Caco-2 (cell line): ENCODE measurements around the gene CABP7. TPM values are rescaled to one million over a fixed set of nuclear protein-coding genes. Genes with fewer than 3 reads are reported as not detected.
"Not testable (repeated sequence)": the region's sequence is repeated elsewhere in the genome, so short reads cannot be mapped to it uniquely, and the experiment has no call there.

Experiments
- BruUV-seq: library from RNA; stranded (reverse); fragments of 400-500 nt; replicated peaks from 2 replicates; lab custom pipeline; 2021; lab: Mats Ljungman, UMichigan
- CTCF ChIA-PET: fragments of 300-600 bp; sonication (Branson Sonifier 250); formaldehyde crosslinking; loops from one replicate; lab custom pipeline; 2022; ENCODE audit warnings: antibody characterized with exemption; lab: Charles Lee
- POLR2A ChIA-PET: fragments of 300-600 bp; sonication (Branson Sonifier 250); formaldehyde crosslinking; loops from one replicate; lab custom pipeline; 2022; ENCODE audit warnings: antibody characterized with exemption; lab: Charles Lee
- DNase-seq, 2 experiments: peaks; one replicate each; pipeline versions ENCODE4 v3.0.0 to v3.0.0-alpha.2; 2020 to 2022
- H3K27me3 ChIP-seq: replicated peaks from 2 replicates; pipeline ENCODE4 v1.6.0; 2011; ENCODE audit warnings: low read length; ENCODE audit not compliant: control insufficient read depth, insufficient read depth
- H3K36me3 ChIP-seq: 2 replicates; pipeline ENCODE4 v1.5.1; 2011; ENCODE audit warnings: low read length; ENCODE audit not compliant: control insufficient read depth, insufficient read depth
- H3K4me1 ChIP-seq: fragments of 250-450 bp; sonication (Bioruptor Pico); 2 replicates; pipeline ENCODE4 v1.5.1; 2020; ENCODE audit warnings: mild to moderate bottlenecking
- H3K4me3 ChIP-seq: 2 replicates; pipeline ENCODE4 v1.5.1; 2011; ENCODE audit warnings: low read depth, mild to moderate bottlenecking, control low read depth, low read length
- H3K9me3 ChIP-seq: fragments of 250-450 bp; sonication (Bioruptor Pico); 2 replicates; pipeline ENCODE4 v1.5.1; 2020; ENCODE audit warnings: mild to moderate bottlenecking, moderate library complexity
- H3K27ac Mint-ChIP-seq: one replicate; pipeline ENCODE4 v1.8.0; 2022; ENCODE audit warnings: mixed read lengths; ENCODE audit not compliant: unreplicated experiment
- H3K27me3 Mint-ChIP-seq: one replicate; pipeline ENCODE4 v1.8.0; 2022; ENCODE audit warnings: mixed read lengths; ENCODE audit not compliant: insufficient read depth, unreplicated experiment
- H3K36me3 Mint-ChIP-seq: one replicate; pipeline ENCODE4 v1.8.0; 2022; ENCODE audit warnings: mild to moderate bottlenecking, mixed read lengths; ENCODE audit not compliant: insufficient read depth, unreplicated experiment
- H3K4me1 Mint-ChIP-seq: one replicate; pipeline ENCODE4 v1.8.0; 2022; ENCODE audit warnings: low read depth, mixed read lengths; ENCODE audit not compliant: unreplicated experiment
- H3K4me3 Mint-ChIP-seq: one replicate; pipeline ENCODE4 v1.8.0; 2022; ENCODE audit warnings: mild to moderate bottlenecking, moderate library complexity, mixed read lengths; ENCODE audit not compliant: unreplicated experiment
- H3K9me3 Mint-ChIP-seq: one replicate; pipeline ENCODE4 v1.8.0; 2022; ENCODE audit warnings: mixed read lengths; ENCODE audit not compliant: unreplicated experiment
- intact Hi-C: fragments of 100-400 bp; cut with micrococcal nuclease; formaldehyde crosslinking; loops from one replicate; pipeline ENCODE4 v1.10.0; 2022; ENCODE audit not compliant: unreplicated experiment
- total RNA-seq: library from RNA; stranded (reverse); gene quantifications from 2 replicates; pipeline ENCODE4 v1.2.3, GENCODE V29; 2022
- TF ChIP-seq, protein P1 (sequence below), 2 experiments: fragments of 200-600 bp in 1 of 2; IDR thresholded peaks; 1 replicate in 1 of 2; 2 replicates in 1 of 2; pipeline versions ENCODE4 v1.5.1 to v1.8.0; 2011 to 2022; ENCODE audit warnings: antibody characterized with exemption in 1 of 2, control low read depth in 1 of 2, inconsistent platforms in 1 of 2, low read depth in 1 of 2, low read length in 1 of 2, mild to moderate bottlenecking in 1 of 2, moderate library complexity in 1 of 2; ENCODE audit not compliant: insufficient read depth in 1 of 2, severe bottlenecking in 1 of 2, unreplicated experiment in 1 of 2

The CABP7 gene
- total RNA-seq, 1 experiment from 2014 or later: not detected

GRCh38 chr22:29750559-29751538 is 31.0 kb downstream of the CABP7 start:
- ChIA-PET POLR2A (no interaction called here), CTCF (interaction anchor here (0.6 kb wide), 1 partner anchor 11 kb away, joined by 3 read pairs; no protein-coding TSS in a partner anchor)
- no peak for DNase-seq
- Mint-ChIP-seq H3K9me3 (no peaks in the 10 kb centered on the region), H3K36me3 (no peaks in the 10 kb centered on the region), H3K27me3 (no peaks in the 10 kb centered on the region), H3K4me3 (no peak overlapping the region), H3K4me1 (peaks cover 13% of the 10 kb centered on the region), H3K27ac (no peak overlapping the region)
- no TSS peak for BruUV-seq
- H3K9me3 ChIP-seq: no peaks in the 10 kb centered on the region
- H3K36me3 ChIP-seq: no peaks in the 10 kb centered on the region
- no peaks in the 10 kb centered on the region for H3K27me3 ChIP-seq
- TF ChIP-seq, protein P1, sequence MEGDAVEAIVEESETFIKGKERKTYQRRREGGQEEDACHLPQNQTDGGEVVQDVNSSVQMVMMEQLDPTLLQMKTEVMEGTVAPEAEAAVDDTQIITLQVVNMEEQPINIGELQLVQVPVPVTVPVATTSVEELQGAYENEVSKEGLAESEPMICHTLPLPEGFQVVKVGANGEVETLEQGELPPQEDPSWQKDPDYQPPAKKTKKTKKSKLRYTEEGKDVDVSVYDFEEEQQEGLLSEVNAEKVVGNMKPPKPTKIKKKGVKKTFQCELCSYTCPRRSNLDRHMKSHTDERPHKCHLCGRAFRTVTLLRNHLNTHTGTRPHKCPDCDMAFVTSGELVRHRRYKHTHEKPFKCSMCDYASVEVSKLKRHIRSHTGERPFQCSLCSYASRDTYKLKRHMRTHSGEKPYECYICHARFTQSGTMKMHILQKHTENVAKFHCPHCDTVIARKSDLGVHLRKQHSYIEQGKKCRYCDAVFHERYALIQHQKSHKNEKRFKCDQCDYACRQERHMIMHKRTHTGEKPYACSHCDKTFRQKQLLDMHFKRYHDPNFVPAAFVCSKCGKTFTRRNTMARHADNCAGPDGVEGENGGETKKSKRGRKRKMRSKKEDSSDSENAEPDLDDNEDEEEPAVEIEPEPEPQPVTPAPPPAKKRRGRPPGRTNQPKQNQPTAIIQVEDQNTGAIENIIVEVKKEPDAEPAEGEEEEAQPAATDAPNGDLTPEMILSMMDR (IDR thresholded peaks at IDR 0.05; ENCODE audit: insufficient read depth in 1 of 2, low read depth in 1 of 2, low read length in 1 of 2, severe bottlenecking in 1 of 2, unreplicated experiment in 1 of 2): no peak
- H3K4me1 ChIP-seq: peaks cover 16% of the 10 kb centered on the region; the same call in 1 of the 2 replicates
- no peak overlapping the region for H3K4me3 ChIP-seq
- intact Hi-C loops: no loop called here

- no TSS peak for BruUV-seq
- Histone ChIP-seq H3K4me1 (peaks cover 16% of the 10 kb centered on the region; the same call in 1 of the 2 replicates), H3K4me3 (no peak overlapping the region), H3K9me3 (no peaks in the 10 kb centered on the region), H3K27me3 (no peaks in the 10 kb centered on the region), H3K36me3 (no peaks in the 10 kb centered on the region)
- intact Hi-C loops: no loop called here
- TF ChIP-seq, protein P1 (IDR thresholded peaks at IDR 0.05; ENCODE audit: insufficient read depth in 1 of 2, low read depth in 1 of 2, low read length in 1 of 2, severe bottlenecking in 1 of 2, unreplicated experiment in 1 of 2): no peak
- no peak for DNase-seq
- Mint-ChIP-seq H3K4me3 (no peak overlapping the region), H3K4me1 (peaks cover 13% of the 10 kb centered on the region), H3K27me3 (no peaks in the 10 kb centered on the region), H3K36me3 (no peaks in the 10 kb centered on the region), H3K27ac (no peak overlapping the region), H3K9me3 (no peaks in the 10 kb centered on the region)
- ChIA-PET POLR2A (no interaction called here), CTCF (no interaction called here)
Measured at GRCh38 chr22:29751669-29752068, 31.9 kb downstream of the CABP7 start.

DNA sequence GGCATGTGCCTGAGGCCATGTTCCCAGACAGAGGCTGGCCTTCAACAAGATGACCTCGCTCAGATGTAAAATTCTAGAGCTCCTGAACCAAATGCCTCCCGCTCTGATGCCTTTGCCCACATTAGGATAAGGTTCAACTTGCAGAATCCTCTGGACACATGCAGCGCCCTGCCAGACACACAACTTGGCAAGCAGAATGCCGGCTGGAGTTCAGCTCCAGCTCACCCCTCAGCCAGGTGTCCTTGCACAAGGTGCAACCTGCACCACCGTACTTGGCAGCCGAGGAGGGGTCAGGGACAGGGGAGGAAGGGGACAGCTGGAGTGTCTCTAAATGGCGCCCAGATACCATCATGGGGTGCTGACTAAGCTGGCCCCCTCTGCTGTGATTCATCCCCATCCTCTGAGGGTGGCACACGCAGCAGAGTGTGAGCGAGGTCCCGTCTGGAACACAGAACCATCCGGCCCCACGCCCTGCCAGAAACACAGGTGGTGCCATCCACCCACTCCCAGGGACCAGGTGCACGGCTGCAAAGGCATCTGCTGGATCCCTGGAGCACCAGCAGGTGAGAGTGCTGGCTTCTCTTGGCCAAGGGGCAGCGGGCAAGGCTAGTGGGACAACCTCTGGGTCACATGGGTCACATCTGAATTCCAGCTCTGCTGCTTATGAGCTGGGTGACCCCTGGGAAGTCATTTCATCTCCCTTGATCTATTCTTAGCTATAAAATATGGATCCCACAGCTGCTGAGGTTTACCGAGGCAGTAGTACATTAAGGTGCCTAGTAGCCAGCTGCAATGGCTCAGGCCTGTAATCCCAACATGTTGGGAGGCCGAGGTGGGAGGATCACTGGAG is 34.2 kb downstream of the CABP7 start:
- Histone ChIP-seq H3K4me3 (no peak overlapping the region), H3K27me3 (no peaks in the 10 kb centered on the region), H3K4me1 (no peaks in the 10 kb centered on the region), H3K9me3 (no peaks in the 10 kb centered on the region), H3K36me3 (no peaks in the 10 kb centered on the region)
- Mint-ChIP-seq H3K36me3 (no peaks in the 10 kb centered on the region), H3K27ac (no peak overlapping the region), H3K4me3 (no peak overlapping the region), H3K27me3 (no peaks in the 10 kb centered on the region), H3K9me3 (no peaks in the 10 kb centered on the region), H3K4me1 (peaks cover 6% of the 10 kb centered on the region)
- ChIA-PET POLR2A (interaction anchor here (0.7 kb wide), 1 partner anchor 34 kb away, joined by 3 read pairs; no protein-coding TSS in a partner anchor), CTCF (interaction anchor here (0.6 kb wide), 1 partner anchor 73 kb away, joined by 6 read pairs; no protein-coding TSS in a partner anchor)
- no peak for DNase-seq
- TF ChIP-seq, protein P1 (IDR thresholded peaks at IDR 0.05; ENCODE audit: insufficient read depth in 1 of 2, low read depth in 1 of 2, low read length in 1 of 2, severe bottlenecking in 1 of 2, unreplicated experiment in 1 of 2): no peak
- no TSS peak for BruUV-seq
- intact Hi-C loops: no loop called here

DNA sequence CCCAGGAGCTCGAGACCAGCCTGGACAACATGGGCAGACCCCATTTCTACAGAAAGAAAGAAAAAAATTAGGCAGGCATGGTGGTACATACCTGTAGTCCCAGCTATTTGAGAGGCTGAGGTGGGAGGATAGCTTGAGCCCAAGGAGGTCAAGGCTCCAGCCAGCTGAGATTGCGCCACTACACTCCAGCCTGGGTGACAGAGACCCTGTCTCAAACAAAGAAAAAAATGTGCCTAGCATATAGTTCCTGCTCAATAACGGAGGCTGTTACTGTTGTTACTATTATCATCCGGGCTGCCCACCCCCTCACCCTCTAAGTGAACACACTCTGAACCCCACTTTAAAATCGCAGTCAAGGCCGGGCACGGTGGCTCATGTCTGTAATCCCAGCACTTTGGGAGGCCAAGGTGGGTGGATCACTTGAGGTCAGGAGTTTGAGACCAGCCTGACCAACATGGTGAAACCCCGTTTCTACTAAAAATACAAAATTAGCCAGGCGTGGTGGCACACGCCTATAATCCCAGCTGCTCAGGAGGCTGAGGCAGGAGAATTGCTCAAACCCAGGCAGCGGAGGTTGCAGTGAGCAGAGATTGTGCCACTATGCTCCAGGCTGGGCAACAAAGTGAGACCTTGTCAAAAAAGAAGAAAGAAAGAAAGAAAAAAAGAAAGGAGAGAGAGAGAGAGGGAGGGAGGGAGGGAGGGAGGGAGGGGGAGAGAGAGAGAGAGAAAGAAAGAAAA is 35.0 kb downstream of the CABP7 start:
- H3K36me3 ChIP-seq, intact Hi-C loops, POLR2A ChIA-PET: not testable (repeated sequence)

More for the DNA sequence above, 35.0 kb downstream of the CABP7 start:
- H3K4me1 ChIP-seq, H3K27ac Mint-ChIP-seq, H3K4me1 Mint-ChIP-seq, H3K9me3 ChIP-seq, H3K36me3 Mint-ChIP-seq, H3K4me3 Mint-ChIP-seq, DNase-seq, H3K27me3 ChIP-seq, BruUV-seq, H3K27me3 Mint-ChIP-seq, H3K9me3 Mint-ChIP-seq, H3K4me3 ChIP-seq: not testable (repeated sequence)
- CTCF ChIA-PET: interaction anchor here (0.6 kb wide), 1 partner anchor 73 kb away, joined by 6 read pairs; no protein-coding TSS in a partner anchor
